SK-N-MC (cell line): ENCODE results near the gene GSE1.

Source experiments
- DNase-seq: peaks from one replicate; pipeline ENCODE4 v3.0.0-alpha.2; 2011; ENCODE audit warnings: low read depth, low spot score
- H3K27ac ChIP-seq: fragments of 200-600 bp; sonication (generic); 2 replicates; pipeline ENCODE4 v1.5.1; 2016; ENCODE audit warnings: mixed run types
- H3K36me3 ChIP-seq: fragments of 200-600 bp; sonication (generic); 2 replicates; pipeline ENCODE4 v1.6.1; 2017; ENCODE audit warnings: antibody characterized with exemption, low read length, mixed read lengths; ENCODE audit not compliant: insufficient read depth
- H3K4me3 ChIP-seq: fragments of 200-600 bp; sonication (generic); 2 replicates; pipeline ENCODE4 v1.5.1; 2016
- H3K9ac ChIP-seq: fragments of 200-600 bp; sonication (generic); 2 replicates; pipeline ENCODE4 v1.8.0; 2017; ENCODE audit warnings: mixed run types, mixed read lengths; ENCODE audit not compliant: insufficient read length
- H3K9me3 ChIP-seq: fragments of 200-600 bp; sonication (generic); 2 replicates; pipeline ENCODE4 v1.6.1; 2017; ENCODE audit warnings: low read depth, mild to moderate bottlenecking, antibody characterized with exemption, low read length, moderate library complexity, mixed read lengths
- EZH2 ChIP-seq: fragments of 200-600 bp; sonication (generic); IDR thresholded peaks from one replicate; pipeline ENCODE4 v1.6.1; 2017; ENCODE audit warnings: antibody characterized with exemption
- FOXP2 ChIP-seq: optimal IDR thresholded peaks from 2 replicates; pipeline ENCODE3; 2011; ENCODE audit warnings: mild to moderate bottlenecking, moderate library complexity; ENCODE audit not compliant: insufficient read depth; ENCODE audit errors: extremely low read length, control extremely low read depth
- POLR2AphosphoS5 ChIP-seq: IDR thresholded peaks from 2 replicates; pipeline ENCODE4 v1.6.1; 2012; ENCODE audit warnings: mild to moderate bottlenecking, low read depth, low read length, borderline replicate concordance

The GSE1 gene

GRCh38 chr16:85579191-85579590 is 33.9 kb upstream of the GSE1 start:
- DNase-seq: no peak
- Histone ChIP-seq H3K9me3 (no peaks in the 10 kb centered on the region), H3K9ac (no peak overlapping the region), H3K27ac (peak overlapping the region; percentile 31; the same call in 1 of the 2 replicates), H3K4me3 (no peak overlapping the region), H3K36me3 (no peaks in the 10 kb centered on the region)
- TF ChIP-seq EZH2 (no peak), POLR2AphosphoS5 (no peak), FOXP2 (no peak)

GRCh38 chr16:85579923-85580580 is 33.1 kb upstream of the GSE1 start:
- Histone ChIP-seq H3K9ac (no peak overlapping the region), H3K27ac (peak overlapping the region; percentile 31; the same call in 1 of the 2 replicates)
- DNase-seq: no peak

GRCh38 chr16:85580684-85581083 is 32.4 kb upstream of the GSE1 start:
- H3K27ac ChIP-seq: no peak overlapping the region
- no peak for DNase-seq

More at GRCh38 chr16:85579923-85580580, 33.1 kb upstream of the GSE1 start:
- TF ChIP-seq POLR2AphosphoS5 (no peak), FOXP2 (no peak), EZH2 (no peak)
- H3K4me3 ChIP-seq: no peak overlapping the region
- H3K36me3 ChIP-seq: no peaks in the 10 kb centered on the region
- no peaks in the 10 kb centered on the region for H3K9me3 ChIP-seq

GRCh38 chr16:85582229-85582991 is 30.7 kb upstream of the GSE1 start:
- no peak overlapping the region for H3K9ac ChIP-seq
- no peak for DNase-seq
- no peaks in the 10 kb centered on the region for H3K36me3 ChIP-seq
- TF ChIP-seq POLR2AphosphoS5: no peak
- TF ChIP-seq FOXP2: no peak
- TF ChIP-seq EZH2: no peak
- no peaks in the 10 kb centered on the region for H3K9me3 ChIP-seq
- peak overlapping the region; percentile 38 for H3K4me3 ChIP-seq
- H3K27ac ChIP-seq: no peak overlapping the region

More at GRCh38 chr16:85580684-85581083, 32.4 kb upstream of the GSE1 start:
- Histone ChIP-seq H3K9me3 (no peaks in the 10 kb centered on the region), H3K9ac (no peak overlapping the region), H3K36me3 (no peaks in the 10 kb centered on the region), H3K4me3 (no peak overlapping the region)
- TF ChIP-seq FOXP2: no peak
- TF ChIP-seq POLR2AphosphoS5: no peak
- no peak for TF ChIP-seq EZH2

- DNase-seq: no peak
- H3K9ac ChIP-seq: no peak overlapping the region
- H3K4me3 ChIP-seq: no peak overlapping the region
Observed at GRCh38 chr16:85583491-85584181, 29.5 kb upstream of the GSE1 start.

GRCh38 chr16:85584267-85584666 is 28.9 kb upstream of the GSE1 start:
- no peak for DNase-seq
- Histone ChIP-seq H3K9ac (no peak overlapping the region), H3K27ac (no peak overlapping the region)

More at GRCh38 chr16:85583491-85584181, 29.5 kb upstream of the GSE1 start:
- Histone ChIP-seq H3K9me3 (no peaks in the 10 kb centered on the region), H3K27ac (no peak overlapping the region; the same call in 1 of the 2 replicates), H3K36me3 (no peaks in the 10 kb centered on the region)
- TF ChIP-seq EZH2: no peak
- no peak for TF ChIP-seq FOXP2
- TF ChIP-seq POLR2AphosphoS5: no peak

GRCh38 chr16:85584819-85585282 is 28.3 kb upstream of the GSE1 start:
- H3K36me3 ChIP-seq: no peaks in the 10 kb centered on the region
- no peak overlapping the region for H3K9ac ChIP-seq
- H3K9me3 ChIP-seq: no peaks in the 10 kb centered on the region
- DNase-seq: no peak
- H3K27ac ChIP-seq: no peak overlapping the region
- TF ChIP-seq FOXP2 (no peak), EZH2 (no peak), POLR2AphosphoS5 (no peak)
- H3K4me3 ChIP-seq: no peak overlapping the region

More at GRCh38 chr16:85584267-85584666, 28.9 kb upstream of the GSE1 start:
- Histone ChIP-seq H3K36me3 (no peaks in the 10 kb centered on the region), H3K9me3 (no peaks in the 10 kb centered on the region), H3K4me3 (no peak overlapping the region)
- TF ChIP-seq FOXP2: no peak
- TF ChIP-seq POLR2AphosphoS5: no peak

- Histone ChIP-seq H3K9me3 (no peaks in the 10 kb centered on the region), H3K9ac (no peak overlapping the region), H3K4me3 (no peak overlapping the region), H3K36me3 (no peaks in the 10 kb centered on the region), H3K27ac (no peak overlapping the region)
- no peak for DNase-seq
- no peak for TF ChIP-seq FOXP2
- TF ChIP-seq POLR2AphosphoS5: no peak
- TF ChIP-seq EZH2: no peak
Observed at GRCh38 chr16:85585711-85586110, 27.4 kb upstream of the GSE1 start.
